Measurements from ENCODE around the gene TNFRSF19. TPM values are rescaled to one million over a fixed set of nuclear protein-coding genes. Genes with fewer than 3 reads are reported as not detected.
A peak's percentile ranks its signal among the peaks of the same experiment; 100 is the strongest.

Gene TNFRSF19
- total and polyA plus RNA-seq, 2 of the 13 experiments (the other 11 are each of a cell fraction or from before 2014, with no cell fraction given), result 75.3 to 77.7 TPM

- TF ChIP-seq ZNF687 (CRISPR knock-in tag; IDR thresholded peaks at IDR 0.05) (peak; percentile 75), HNRNPUL1 (IDR thresholded peaks at IDR 0.05; ENCODE audit: low read depth, low read length) (no peak), TEAD3 (CRISPR knock-in tag; optimal IDR thresholded peaks at IDR 0.05; ENCODE audit: borderline replicate concordance) (peak; percentile 17), ZMYM2 (CRISPR knock-in tag; IDR thresholded peaks at IDR 0.05) (no peak), FOXA1 (IDR thresholded peaks at IDR 0.05) (no peak), FOXA1 (CRISPR knock-in tag; IDR thresholded peaks at IDR 0.05) (no peak), ZNF672 (CRISPR knock-in tag; IDR thresholded peaks at IDR 0.05) (no peak), MAF1 (CRISPR knock-in tag; IDR thresholded peaks at IDR 0.05; ENCODE audit: borderline replicate concordance) (no peak), STAG1 (CRISPR knock-in tag; IDR thresholded peaks at IDR 0.05) (peak; percentile 44), ZNF367 (CRISPR knock-in tag; IDR thresholded peaks at IDR 0.05; ENCODE audit: borderline replicate concordance) (no peak), CAMTA2 (CRISPR knock-in tag; IDR thresholded peaks at IDR 0.05; ENCODE audit: borderline replicate concordance) (no peak), RFX3 (CRISPR knock-in tag; IDR thresholded peaks at IDR 0.05) (peak; percentile 57), NCOA5 (CRISPR knock-in tag; IDR thresholded peaks at IDR 0.05) (no peak), CCDC6 (CRISPR knock-in tag; IDR thresholded peaks at IDR 0.05) (no peak), TBX2 (CRISPR knock-in tag; IDR thresholded peaks at IDR 0.05; ENCODE audit: borderline replicate concordance) (peak; percentile 59; the same call in 1 of the 2 replicates), KLF13 (CRISPR knock-in tag; IDR thresholded peaks at IDR 0.05) (no peak), ZFP82 (CRISPR knock-in tag; IDR thresholded peaks at IDR 0.05; ENCODE audit: borderline replicate concordance) (no peak), KAT8 (CRISPR knock-in tag; IDR thresholded peaks at IDR 0.05) (no peak), JUN (CRISPR knock-in tag; IDR thresholded peaks at IDR 0.05) (no peak), ZKSCAN5 (CRISPR knock-in tag; IDR thresholded peaks at IDR 0.05) (no peak), ARNTL (CRISPR knock-in tag; IDR thresholded peaks at IDR 0.05) (no peak), ZNF292 (CRISPR knock-in tag; IDR thresholded peaks at IDR 0.05; ENCODE audit: borderline replicate concordance, low read depth) (peak; percentile 64; the same call in 1 of the 2 replicates), ZNF816 (CRISPR knock-in tag; IDR thresholded peaks at IDR 0.05; ENCODE audit: borderline replicate concordance) (no peak), NR2F6 (IDR thresholded peaks at IDR 0.05) (peak; percentile 97), NR2F6 (CRISPR knock-in tag; IDR thresholded peaks at IDR 0.05) (peak; percentile 98), RFXAP (CRISPR knock-in tag; IDR thresholded peaks at IDR 0.05; ENCODE audit: borderline replicate concordance) (no peak), ZNF10 (CRISPR knock-in tag; IDR thresholded peaks at IDR 0.05; ENCODE audit: borderline replicate concordance, low read depth) (no peak), PCBP2 (optimal IDR thresholded peaks at IDR 0.05; ENCODE audit: low read depth, low read length, poor library complexity, severe bottlenecking) (no peak), MXD3 (CRISPR knock-in tag; IDR thresholded peaks at IDR 0.05) (no peak), HMG20B (CRISPR knock-in tag; conservative IDR thresholded peaks at IDR 0.05) (no peak), FOXC1 (CRISPR knock-in tag; IDR thresholded peaks at IDR 0.05; ENCODE audit: borderline replicate concordance) (no peak)
Observed at GRCh38 chr13:23567906-23568460, 2.2 kb upstream of the TNFRSF19 start (continued).
